B cell (primary cell): ENCODE data around the gene SLC16A7. TPM values are rescaled to one million over a fixed set of nuclear protein-coding genes. Genes with fewer than 3 reads are reported as not detected.

ENCODE experiments used
- ATAC-seq: fragments of 200-7000 bp; cut with Tn5 transposase; one replicate; pipeline ENCODE4 v1.10.0; 2021; ENCODE audit warnings: low read depth, mild to moderate bottlenecking, moderate number of reproducible peaks, moderate library complexity
- CTCF ChIA-PET: fragments of 350-600 bp; sonication (Branson Sonifier 250); formaldehyde crosslinking; loops from one replicate; lab custom pipeline; 2021; ENCODE audit warnings: antibody characterized with exemption, inconsistent platforms; lab: Charles Lee
- POLR2A ChIA-PET: fragments of 350-600 bp; sonication (Branson Sonifier 250); formaldehyde crosslinking; loops from one replicate; lab custom pipeline; 2021; ENCODE audit warnings: antibody characterized with exemption; lab: Charles Lee
- DNase-seq: peaks from one replicate; pipeline ENCODE4 v3.0.0; 2013
- H2AFZ ChIP-seq: 2 replicates; pipeline ENCODE4 v1.6.1; 2012; ENCODE audit warnings: mild to moderate bottlenecking, low read depth, low read length; ENCODE audit not compliant: insufficient read depth, poor library complexity, severe bottlenecking
- H3K27ac ChIP-seq, 2 donors: 1 replicate in 1 of 2; 2 replicates in 1 of 2; pipeline ENCODE4 v1.5.1; 2012 to 2013; ENCODE audit warnings: low read length in 2 of 2, mild to moderate bottlenecking in 2 of 2, moderate library complexity in 1 of 2
- H3K27me3 ChIP-seq, 4 experiments: fragments of 200-600 bp in 1 of 4; sonication (generic) in 1 of 4; replicated peaks in 1 of 4; 1 replicate in 2 of 4; 2 replicates in 2 of 4; pipeline versions ENCODE4 v1.6.1 to v1.7.0; 2013 to 2016; ENCODE audit warnings: low read length in 3 of 4, mild to moderate bottlenecking in 2 of 4, mixed read lengths in 1 of 4, moderate library complexity in 1 of 4; ENCODE audit not compliant: insufficient read depth in 4 of 4, control insufficient read depth in 3 of 4; ENCODE audit errors: control extremely low read depth in 1 of 4
- H3K36me3 ChIP-seq, 2 experiments: replicated peaks in 1 of 2; 1 replicate in 1 of 2; 2 replicates in 1 of 2; pipeline versions ENCODE4 v1.6.1 to v1.7.1; 2013; ENCODE audit warnings: low read length in 1 of 2; ENCODE audit not compliant: insufficient read depth in 2 of 2, control insufficient read depth in 1 of 2; ENCODE audit errors: control extremely low read depth in 1 of 2, extremely low read depth in 1 of 2
- H3K4me1 ChIP-seq, 2 donors: fragments of 200-600 bp in 1 of 2; sonication (generic) in 1 of 2; 1 replicate in 1 of 2; 2 replicates in 1 of 2; pipeline versions ENCODE4 v1.5.1 to v1.6.1; 2013 to 2017; ENCODE audit warnings: low read length in 2 of 2; ENCODE audit not compliant: control insufficient read depth in 2 of 2, insufficient read depth in 2 of 2
- H3K4me2 ChIP-seq: replicated peaks from 2 replicates; pipeline ENCODE3; 2012; ENCODE audit warnings: mild to moderate bottlenecking, low read depth, low read length; ENCODE audit not compliant: poor library complexity, severe bottlenecking
- H3K4me3 ChIP-seq, 5 experiments: fragments of 200-600 bp in 1 of 5; sonication (generic) in 1 of 5; 1 replicate in 3 of 5; 2 replicates in 2 of 5; pipeline versions ENCODE4 v1.5.1 to v1.7.0; 2011 to 2016; ENCODE audit warnings: low read length in 4 of 5, mild to moderate bottlenecking in 4 of 5, low read depth in 2 of 5, control low read depth in 1 of 5, moderate library complexity in 1 of 5; ENCODE audit not compliant: insufficient read depth in 1 of 5; ENCODE audit errors: control extremely low read depth in 1 of 5, extremely low read depth in 1 of 5
- H3K79me2 ChIP-seq: fragments of 200-600 bp; sonication (generic); one replicate; pipeline ENCODE4 v1.6.0; 2016; ENCODE audit warnings: low read length; ENCODE audit not compliant: control insufficient read depth, insufficient read depth
- H3K9ac ChIP-seq: fragments of 200-600 bp; sonication (generic); 2 replicates; pipeline ENCODE4 v1.6.1; 2017; ENCODE audit warnings: mild to moderate bottlenecking, low read length, moderate library complexity
- H3K9me3 ChIP-seq, 3 donors: one replicate each; pipeline versions ENCODE4 v1.6.1 to v1.7.1; 2013; ENCODE audit warnings: low read length in 2 of 3; ENCODE audit not compliant: control insufficient read depth in 2 of 3, insufficient read depth in 1 of 3; ENCODE audit errors: control extremely low read depth in 1 of 3
- H4K20me1 ChIP-seq: 2 replicates; pipeline ENCODE4 v1.6.0; 2012; ENCODE audit warnings: mild to moderate bottlenecking, low read length; ENCODE audit not compliant: insufficient read depth, control insufficient read depth, poor library complexity, severe bottlenecking
- H3K27ac Mint-ChIP-seq: one replicate; pipeline ENCODE4 v1.8.0; 2021; ENCODE audit warnings: mixed read lengths
- H3K27me3 Mint-ChIP-seq: one replicate; pipeline ENCODE4 v1.8.0; 2021; ENCODE audit warnings: mixed read lengths
- H3K4me1 Mint-ChIP-seq: one replicate; pipeline ENCODE4 v1.8.0; 2021; ENCODE audit warnings: mixed read lengths
- H3K4me3 Mint-ChIP-seq: one replicate; pipeline ENCODE4 v1.8.0; 2021; ENCODE audit warnings: mixed read lengths
- H3K9me3 Mint-ChIP-seq: one replicate; pipeline ENCODE4 v1.8.0; 2022; ENCODE audit warnings: mixed read lengths; ENCODE audit not compliant: insufficient read depth
- CTCF ChIP-seq: fragments of 200-600 bp; IDR thresholded peaks from one replicate; pipeline ENCODE4 v1.8.0; 2022; ENCODE audit warnings: antibody characterized with exemption, mild to moderate bottlenecking
- EZH2 ChIP-seq: IDR thresholded peaks from 2 replicates; pipeline ENCODE4 v1.6.1; 2012; ENCODE audit warnings: borderline replicate concordance, low read depth, mild to moderate bottlenecking, moderate library complexity, low read length; ENCODE audit not compliant: insufficient read depth, poor library complexity, severe bottlenecking
- WGBS: methylation state at CpG from one replicate; pipeline ENCODE4 v1.1.5; 2013; ENCODE audit warnings: missing lambda C conversion rate; ENCODE audit not compliant: insufficient coverage; 5-methylcytosine and 5-hydroxymethylcytosine counted together
- intact Hi-C: fragments of 100-400 bp; cut with micrococcal nuclease; formaldehyde crosslinking; loops from one replicate; pipeline ENCODE4 v1.10.0; 2022
- polyA plus RNA-seq: library from polyadenylated mRNA; depleted of rRNA; stranded (reverse); fragments of >200 nt; gene quantifications from 2 replicates; pipeline ENCODE4 v1.2.3, GENCODE V29; 2012
- total RNA-seq, 2 donors: library from RNA; stranded (reverse); fragments of 120-200 nt in 1 of 2; gene quantifications; 1 replicate in 1 of 2; 2 replicates in 1 of 2; pipeline versions ENCODE4 v1.2.3 to v1.2.4, GENCODE V29; 2013 to 2022

The SLC16A7 gene
- total and polyA plus RNA-seq, 2 donors (not counting 1 experiment from before 2014, with no cell fraction given), result 11.6 to 32.7 TPM

DNA sequence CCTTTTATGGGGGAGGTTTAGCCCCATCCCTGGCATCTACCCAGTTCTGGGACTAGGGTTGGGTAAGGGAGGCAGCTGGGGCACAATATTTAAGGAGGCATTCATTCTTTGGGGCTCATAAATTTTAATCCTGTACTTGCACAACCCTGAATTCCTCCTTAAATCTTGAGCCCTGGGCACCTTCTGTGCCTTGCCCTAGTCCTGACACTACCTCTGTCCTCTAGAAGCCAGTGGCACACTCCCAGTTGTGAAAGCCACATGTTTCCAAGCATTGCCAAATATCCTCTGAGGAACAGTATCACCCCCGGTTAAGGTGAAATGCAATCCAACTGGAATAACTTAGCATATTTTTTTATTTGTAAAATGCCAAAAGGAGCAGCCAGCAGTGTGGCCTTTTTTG is 36.6 kb downstream of the SLC16A7 start:
- DNase-seq (no peak), ATAC-seq (no peak)
- peaks cover 42% of the 10 kb centered on the region for H4K20me1 ChIP-seq
- no peak overlapping the region for H2AFZ ChIP-seq
- intact Hi-C loops, result no loop called here
- no peaks in the 10 kb centered on the region for H3K36me3 ChIP-seq
- H3K79me2 ChIP-seq, result peaks cover 61% of the 10 kb centered on the region
- POLR2A ChIA-PET, result no interaction called here
- 83% methylated on average over 1 of the region's 1 CpG for WGBS
- no peak overlapping the region for H3K27ac Mint-ChIP-seq
- CTCF ChIA-PET, result no interaction called here
- H3K4me3 ChIP-seq, result no peak overlapping the region
- no peak overlapping the region for H3K27ac ChIP-seq
- H3K9me3 ChIP-seq, result no peaks in the 10 kb centered on the region
- H3K27me3 ChIP-seq, result no peaks in the 10 kb centered on the region
- H3K27me3 Mint-ChIP-seq, result no peaks in the 10 kb centered on the region
- H3K4me2 ChIP-seq, result no peak overlapping the region
- peaks cover 25% of the 10 kb centered on the region for H3K4me1 Mint-ChIP-seq
- H3K4me3 Mint-ChIP-seq, result no peak overlapping the region
- TF ChIP-seq EZH2, result no peak
- TF ChIP-seq CTCF, result no peak
- H3K9ac ChIP-seq, result no peak overlapping the region
- H3K9me3 Mint-ChIP-seq, result no peaks in the 10 kb centered on the region
- H3K4me1 ChIP-seq, result peaks cover 4 to 5% of the 10 kb centered on the region in 2 donors

- intact Hi-C loops, result no loop called here
- H3K27me3 ChIP-seq, result no peaks in the 10 kb centered on the region
- Mint-ChIP-seq H3K9me3 (no peaks in the 10 kb centered on the region), H3K27me3 (no peaks in the 10 kb centered on the region), H3K27ac (no peak overlapping the region), H3K4me3 (no peak overlapping the region), H3K4me1 (peaks cover 31% of the 10 kb centered on the region)
- no peak overlapping the region for H3K9ac ChIP-seq
- H3K4me1 ChIP-seq, result peaks cover 4 to 5% of the 10 kb centered on the region in 2 donors
- H3K4me3 ChIP-seq, result no peak overlapping the region
- 78% methylated on average over 1 of the region's 1 CpG for WGBS
- no peak for ATAC-seq
- peaks cover 34% of the 10 kb centered on the region for H4K20me1 ChIP-seq
- no peaks in the 10 kb centered on the region for H3K9me3 ChIP-seq
- H3K4me2 ChIP-seq, result no peak overlapping the region
- peaks cover 45% of the 10 kb centered on the region for H3K79me2 ChIP-seq
- TF ChIP-seq CTCF, result no peak
- no peak for TF ChIP-seq EZH2
- no peak overlapping the region for H3K27ac ChIP-seq
- CTCF ChIA-PET, result no interaction called here
- POLR2A ChIA-PET, result no interaction called here
- H2AFZ ChIP-seq, result no peak overlapping the region
- DNase-seq, result no peak
- H3K36me3 ChIP-seq, result no peaks in the 10 kb centered on the region
These were observed 38.4 kb downstream of the SLC16A7 start for GRCh38 chr12:59634254-59634653.
